ENCODE results near the gene IFI27L1.

IFI27L1 gene, protein sequence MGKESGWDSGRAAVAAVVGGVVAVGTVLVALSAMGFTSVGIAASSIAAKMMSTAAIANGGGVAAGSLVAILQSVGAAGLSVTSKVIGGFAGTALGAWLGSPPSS

DNA sequence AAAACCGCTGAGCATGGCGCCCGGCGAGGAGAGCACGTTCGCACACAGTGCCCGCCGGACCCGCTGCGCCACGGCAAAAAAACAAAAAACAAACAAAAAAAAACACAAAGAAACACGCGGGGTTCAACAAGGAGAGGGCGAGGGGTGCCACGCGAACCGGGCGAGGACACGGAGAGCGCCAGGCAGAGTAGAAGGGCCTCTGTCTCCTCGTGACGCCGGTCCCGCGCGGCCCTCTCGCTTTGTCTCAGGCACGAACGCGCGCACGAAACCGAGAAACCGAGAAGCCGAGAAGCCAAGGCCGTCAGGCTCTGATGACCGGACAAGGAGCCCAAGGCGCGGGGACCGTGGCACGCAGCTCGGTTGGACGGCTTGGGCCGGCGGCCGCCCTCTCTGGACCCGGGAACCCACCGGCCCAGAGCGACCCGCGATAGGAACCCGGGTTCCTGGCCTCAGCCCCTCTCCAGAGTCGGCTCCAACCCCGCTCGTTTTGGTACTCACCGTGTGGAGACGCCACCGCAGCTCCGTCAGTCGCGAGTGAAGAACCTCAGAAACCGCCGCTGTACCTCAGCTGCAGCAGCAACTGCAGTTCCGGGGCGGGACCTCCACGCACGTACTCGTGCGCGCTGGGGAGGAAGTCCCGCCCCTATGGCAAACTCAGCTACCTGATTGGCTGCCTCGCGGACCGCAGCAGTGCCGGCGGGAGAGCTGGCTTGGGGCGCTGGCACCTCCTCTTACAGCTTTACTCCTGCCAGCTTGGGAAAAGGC is at the start of gene IFI27L1, which contains the start of gene DDX24:
IFI27L1 (plus strand) TSS at position 690 of the 765 bp plus-strand sequence. CDS start 15,628 bp downstream, outside the sequence.
DDX24 (minus strand) TSS at position 582 of the 765 bp plus-strand sequence. CDS start 1,460 bp downstream, outside the sequence.
- DNase-seq = peak; percentile 94 to 97 (median 96)

DNA sequence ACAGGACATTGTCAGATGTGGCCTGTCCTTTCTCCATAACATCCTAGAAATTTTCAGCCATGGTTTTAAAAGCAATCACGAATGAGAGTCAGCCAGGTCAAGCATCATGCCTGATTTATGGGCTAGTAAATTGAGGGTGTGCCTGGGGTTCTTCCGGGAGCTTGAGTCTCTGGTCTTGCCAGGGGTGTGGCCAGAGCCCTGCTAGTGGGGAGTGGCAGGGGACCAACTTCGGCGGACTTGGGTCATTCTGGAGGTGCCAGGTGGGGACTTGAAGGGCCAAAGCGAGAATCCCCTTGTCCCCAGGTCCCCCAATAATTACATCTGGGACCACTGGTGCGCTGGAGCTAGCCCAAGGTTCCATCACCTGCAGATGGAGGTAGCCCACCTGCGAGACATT is 49.2 kb upstream of the IFI27L1 start:
- peak in 1 of 3 experiments; percentile 15 for DNase-seq

DNA sequence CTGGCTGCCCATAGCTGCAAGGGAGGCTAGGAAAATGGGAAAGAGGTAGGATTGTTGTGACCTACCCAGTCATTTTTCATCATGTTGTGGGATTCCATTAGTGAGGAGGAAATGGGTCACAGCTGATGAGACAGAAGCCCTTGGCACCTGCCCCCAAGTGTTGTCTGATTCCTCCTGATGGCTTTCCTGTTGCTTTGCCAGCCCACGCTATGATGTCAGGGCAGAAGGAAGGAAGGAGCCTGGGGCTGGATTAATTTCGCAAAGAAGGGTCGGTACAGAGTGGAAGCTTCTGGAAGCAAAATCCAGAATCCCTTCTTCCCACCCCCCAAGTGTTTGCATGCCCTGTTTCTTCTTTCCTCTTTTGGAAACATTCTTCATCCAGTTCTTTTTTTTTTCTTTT is 46.2 kb upstream of the IFI27L1 start:
- no peak for DNase-seq

DNA sequence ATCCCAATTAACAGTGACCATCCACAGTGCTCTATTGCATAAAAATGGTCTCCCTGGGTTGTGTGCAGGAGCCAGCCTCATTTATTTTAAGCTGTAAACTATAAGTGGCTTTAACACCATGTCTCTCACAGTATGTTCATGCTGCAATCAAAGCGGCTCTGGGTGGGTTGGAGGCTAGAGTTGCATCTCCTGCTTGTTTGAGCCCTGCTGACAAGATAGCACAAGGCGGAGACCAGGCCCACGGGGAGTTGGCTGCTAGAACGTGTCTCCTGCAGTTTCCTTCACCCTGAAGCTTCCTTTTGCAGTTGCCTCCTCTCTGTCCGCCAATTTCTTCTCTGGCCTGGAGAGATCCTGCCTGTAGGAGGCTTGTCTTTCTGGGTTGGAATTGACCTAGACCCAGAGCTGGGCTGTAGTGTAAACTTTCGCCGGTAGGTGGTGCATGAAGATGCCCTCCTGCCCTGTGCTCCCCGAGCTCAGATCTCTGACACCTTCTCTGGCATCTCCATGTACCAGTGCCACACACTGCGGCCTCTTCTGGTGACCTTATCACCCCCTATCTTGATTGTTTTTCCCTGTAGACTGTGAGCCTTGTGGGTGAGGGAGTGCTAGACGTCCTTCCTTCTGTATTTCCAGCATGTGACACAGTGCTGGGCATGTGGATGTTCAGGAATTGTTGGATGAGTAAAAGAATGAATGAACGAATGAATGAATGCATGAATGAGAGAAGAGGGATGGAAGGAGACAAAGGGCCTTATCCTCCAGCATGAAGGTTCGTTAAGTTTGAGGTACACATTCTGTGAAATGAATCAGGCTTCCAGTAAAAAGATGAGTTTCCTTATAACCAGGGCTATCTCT is 44.6 kb upstream of the IFI27L1 start:
- peak in 2 of 3 experiments; percentile 36 to 39 for DNase-seq

DNA sequence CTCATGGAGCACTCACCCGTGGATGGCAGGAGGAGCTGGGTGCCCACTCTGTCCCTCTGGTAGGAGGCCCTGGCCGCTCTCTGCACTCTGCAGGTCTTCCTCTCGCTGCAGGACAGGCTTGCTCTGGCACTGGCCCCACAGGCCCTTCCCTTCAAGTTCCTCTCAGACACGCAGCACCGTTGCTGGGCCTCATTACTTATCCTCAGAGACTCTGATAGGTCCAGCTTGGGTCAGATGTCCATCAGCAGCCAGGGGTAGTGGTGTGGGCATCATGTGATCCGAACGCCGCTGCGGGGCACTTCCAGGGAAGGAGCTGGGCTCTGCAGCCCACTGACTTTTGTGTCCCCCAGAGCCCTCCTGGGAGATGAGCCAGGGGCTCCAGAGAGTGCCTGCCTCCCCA is 43.2 kb upstream of the IFI27L1 start:
- DNase-seq = no peak

DNA sequence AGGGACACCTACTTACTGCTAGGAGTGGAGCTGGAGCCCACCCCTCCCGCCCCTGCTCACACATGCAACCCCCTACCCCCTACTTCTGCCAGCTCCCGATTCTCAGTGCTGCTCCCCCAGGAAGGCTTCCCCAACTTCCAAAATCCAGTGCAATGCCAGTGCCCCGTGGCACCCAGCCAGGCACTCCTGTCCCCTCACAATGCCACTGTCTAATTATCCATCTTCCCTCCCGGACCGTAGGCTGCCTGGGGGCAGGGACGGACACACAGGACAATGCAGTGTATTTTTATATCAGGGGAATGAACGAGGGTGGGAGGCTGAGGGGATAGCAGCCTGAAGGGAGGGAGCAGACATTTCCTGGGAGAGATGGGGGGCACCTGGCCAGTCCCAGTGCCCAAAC is 42.6 kb upstream of the IFI27L1 start:
- DNase-seq = no peak

DNA sequence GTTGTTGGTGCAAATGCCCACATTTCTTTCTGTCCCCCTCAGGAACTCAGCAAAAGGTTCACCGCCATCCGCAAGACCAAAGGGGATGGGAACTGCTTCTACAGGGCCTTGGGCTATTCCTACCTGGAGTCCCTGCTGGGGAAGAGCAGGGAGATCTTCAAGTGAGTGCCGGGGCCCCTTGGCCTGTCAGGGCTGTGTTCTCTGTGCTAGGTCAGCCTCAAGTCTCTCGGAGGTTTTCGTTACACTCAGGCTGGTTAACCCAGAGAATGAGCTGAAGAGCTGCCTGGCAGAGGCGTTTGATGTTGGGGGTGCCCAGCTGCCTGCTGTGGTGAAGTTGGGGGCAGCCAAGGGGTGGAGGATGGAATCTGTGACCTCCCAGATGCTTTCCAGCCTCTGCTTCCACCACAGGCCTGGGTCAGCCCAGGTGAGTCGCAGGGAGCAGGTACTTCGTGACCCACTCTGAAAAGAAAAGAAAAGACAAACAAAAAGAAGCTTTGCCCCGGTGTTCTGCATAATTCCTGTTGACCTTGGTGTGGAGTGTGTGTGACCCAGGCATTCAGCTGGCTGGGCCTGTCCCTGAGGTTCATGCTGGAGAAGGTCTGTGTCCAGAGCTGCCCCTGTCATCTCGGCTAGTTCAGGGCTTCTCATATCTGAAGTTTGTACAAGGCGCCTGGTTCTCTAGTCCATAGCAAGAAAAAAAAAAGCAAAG is 42.0 kb upstream of the IFI27L1 start:
- DNase-seq = no peak

DNA sequence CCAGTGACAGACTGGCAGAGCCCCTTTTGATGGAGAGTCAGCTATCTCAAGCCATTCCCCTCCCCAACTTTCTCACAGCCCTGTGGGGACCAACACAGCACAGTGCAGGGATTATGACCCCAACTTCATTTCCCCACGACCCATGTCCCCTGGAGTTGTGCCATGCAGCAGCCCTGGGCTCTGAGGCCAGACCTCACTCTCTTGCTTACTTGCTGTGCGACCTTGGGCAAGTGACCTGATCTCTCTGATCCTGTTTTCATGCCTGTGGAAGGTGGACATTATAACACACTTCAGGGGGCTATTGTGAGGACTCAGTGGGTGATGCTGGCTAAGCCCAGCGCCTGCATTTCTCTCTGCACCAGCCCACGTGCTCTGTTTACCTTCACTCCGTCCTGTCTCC is 40.9 kb upstream of the IFI27L1 start:
- no peak for DNase-seq

DNA sequence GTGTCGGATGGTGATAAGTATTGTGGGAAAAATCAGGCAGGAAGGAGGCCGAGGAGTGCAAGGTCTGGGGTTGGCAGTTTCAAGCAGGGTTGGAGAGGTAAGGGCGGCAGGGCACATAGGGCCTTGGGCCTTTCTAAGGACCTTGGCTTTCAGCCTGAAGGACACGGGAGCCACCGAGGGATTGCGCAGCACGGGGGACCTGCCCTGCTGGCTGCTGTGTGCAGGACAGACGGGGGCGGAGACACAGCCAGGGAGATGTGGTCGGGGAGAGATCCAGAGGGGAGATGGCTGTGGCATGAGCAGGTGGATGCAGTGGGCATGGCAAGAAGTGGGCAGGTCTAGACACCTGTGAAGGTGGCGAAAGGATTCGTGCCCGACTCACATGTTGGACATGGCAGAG is 40.3 kb upstream of the IFI27L1 start:
- DNase-seq = no peak

DNA sequence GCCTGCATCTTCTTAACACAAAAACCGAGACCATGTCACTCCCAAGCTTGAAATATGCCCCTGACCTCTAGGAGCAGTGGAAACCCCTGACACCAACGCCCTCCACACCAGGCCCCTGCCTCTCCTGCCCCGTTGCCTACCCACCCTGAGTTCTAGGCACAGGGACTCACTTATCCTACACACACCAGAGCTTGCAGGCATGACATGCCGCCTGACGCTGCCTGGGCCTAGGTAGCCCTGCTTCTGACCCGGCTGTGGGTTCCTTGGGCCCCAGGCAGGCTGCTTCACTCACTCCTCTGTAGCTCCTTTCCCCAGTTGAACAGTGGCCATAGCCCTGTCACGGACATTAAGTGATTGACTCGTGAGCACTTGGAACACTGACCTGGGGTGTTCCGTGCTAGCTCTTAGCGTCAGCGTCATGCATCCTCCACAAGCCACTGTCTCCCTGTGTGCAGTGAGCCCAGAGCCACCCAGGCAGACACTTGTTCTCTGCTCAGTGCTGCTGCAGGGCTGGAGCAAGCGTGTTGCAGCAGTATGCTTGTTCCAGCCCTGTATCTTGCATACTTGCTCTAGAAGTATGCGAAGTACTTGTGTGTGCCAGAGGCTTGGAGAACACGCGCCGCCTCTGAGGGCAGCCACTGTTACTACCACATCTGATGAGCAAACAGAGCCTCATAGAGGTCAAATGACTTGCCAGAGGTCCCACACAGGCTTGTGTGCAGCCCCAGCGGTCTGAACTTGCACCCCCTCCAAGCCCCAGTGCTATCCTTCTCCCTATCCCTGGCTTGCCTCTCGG is 39.4 kb upstream of the IFI27L1 start:
- no peak for DNase-seq

DNA sequence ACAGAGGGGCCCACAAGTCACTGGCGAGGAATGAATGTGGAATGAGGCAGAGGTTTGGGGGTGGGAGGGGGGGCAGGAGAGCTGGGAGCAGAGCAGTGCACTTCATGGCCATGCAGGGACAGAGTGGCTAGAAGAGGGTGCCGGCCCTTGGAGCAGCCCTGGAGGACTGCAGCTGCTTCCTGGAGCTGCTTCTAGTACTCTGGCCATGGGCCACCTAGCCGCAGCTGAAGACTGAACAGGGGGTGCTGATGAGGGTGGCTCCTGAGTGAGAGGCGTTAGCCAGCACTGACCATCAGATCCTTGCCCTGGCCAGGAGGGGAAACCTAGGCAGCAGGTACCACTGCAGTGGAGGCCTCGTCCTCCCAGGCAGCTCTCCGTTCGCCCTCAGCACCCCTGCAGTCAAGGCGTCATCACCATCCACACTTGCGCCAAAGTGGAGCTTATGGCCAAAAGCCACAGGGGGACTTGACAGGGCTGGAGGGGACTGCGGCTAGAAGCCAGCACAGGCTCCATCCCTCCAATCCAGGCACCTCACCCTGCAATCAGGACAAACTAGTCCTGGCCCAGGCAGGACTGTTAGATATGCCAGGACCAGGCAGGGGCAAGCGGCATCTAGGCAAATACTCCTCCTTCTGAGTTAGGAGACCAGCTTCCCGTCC is 38.5 kb upstream of the IFI27L1 start:
- DNase-seq = no peak

DNA sequence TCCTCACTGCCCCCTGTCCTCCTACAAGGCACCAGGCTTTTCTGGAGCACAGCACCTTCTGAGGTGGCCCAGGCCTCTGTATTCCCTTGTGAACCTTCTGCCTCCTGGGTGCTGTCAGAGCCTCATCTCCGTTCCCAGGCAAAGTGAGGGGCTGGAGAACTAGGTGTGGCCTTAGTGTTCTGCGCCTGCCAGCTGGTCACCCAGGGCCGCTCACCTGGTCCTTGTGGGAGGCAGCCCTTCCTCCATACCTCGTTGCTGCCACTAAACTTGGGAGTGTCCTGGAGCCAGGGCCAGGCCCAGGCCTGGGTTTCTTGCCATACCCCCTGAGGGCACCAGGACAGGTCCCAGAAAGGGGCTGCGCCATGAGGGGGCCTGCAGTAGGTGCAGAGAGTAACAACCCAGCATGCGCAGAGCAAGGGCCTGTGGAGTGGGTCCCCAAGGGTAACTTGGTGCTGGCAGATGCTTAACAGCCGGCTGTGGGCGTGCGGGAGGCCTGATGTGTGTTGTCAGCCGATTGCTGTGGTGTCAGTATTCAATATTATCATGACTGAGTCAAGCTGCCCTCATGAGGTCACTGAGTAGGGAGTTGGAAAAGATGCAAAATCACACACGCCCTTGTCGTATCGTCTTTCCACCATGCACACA is 37.9 kb upstream of the IFI27L1 start:
- no peak for DNase-seq

DNA sequence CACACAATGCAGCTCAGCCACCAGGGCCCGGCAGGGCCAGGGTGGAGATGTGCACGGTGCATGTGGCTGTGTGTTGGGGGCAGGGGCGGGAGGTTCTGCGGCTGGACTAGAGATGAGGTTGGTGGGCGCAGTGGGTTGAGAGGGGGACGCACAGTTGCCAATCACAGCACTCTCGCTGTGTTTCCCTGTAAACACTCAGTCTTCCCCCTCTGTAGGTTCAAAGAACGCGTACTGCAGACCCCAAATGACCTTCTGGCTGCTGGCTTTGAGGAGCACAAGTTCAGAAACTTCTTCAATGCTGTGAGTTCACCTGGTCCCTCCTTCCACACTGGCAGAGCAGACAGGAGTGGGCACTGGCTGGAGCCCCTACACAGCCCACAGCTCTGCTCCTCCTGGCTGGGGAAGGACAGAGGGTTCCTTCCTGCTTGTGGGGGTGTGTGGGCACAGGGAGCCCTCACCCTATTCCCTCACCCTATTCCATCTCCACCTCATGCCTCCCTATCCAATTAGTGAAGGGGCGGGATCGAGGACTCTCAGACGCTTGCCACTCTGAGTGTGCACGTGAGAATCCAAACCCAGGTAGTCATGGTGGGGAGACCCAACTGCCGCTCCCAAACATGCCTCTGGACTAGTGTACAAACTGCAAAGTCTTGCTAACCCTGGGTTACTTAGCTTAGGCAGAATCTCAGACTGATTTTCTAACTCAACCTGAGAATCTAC is 37.2 kb upstream of the IFI27L1 start:
- DNase-seq = no peak

DNA sequence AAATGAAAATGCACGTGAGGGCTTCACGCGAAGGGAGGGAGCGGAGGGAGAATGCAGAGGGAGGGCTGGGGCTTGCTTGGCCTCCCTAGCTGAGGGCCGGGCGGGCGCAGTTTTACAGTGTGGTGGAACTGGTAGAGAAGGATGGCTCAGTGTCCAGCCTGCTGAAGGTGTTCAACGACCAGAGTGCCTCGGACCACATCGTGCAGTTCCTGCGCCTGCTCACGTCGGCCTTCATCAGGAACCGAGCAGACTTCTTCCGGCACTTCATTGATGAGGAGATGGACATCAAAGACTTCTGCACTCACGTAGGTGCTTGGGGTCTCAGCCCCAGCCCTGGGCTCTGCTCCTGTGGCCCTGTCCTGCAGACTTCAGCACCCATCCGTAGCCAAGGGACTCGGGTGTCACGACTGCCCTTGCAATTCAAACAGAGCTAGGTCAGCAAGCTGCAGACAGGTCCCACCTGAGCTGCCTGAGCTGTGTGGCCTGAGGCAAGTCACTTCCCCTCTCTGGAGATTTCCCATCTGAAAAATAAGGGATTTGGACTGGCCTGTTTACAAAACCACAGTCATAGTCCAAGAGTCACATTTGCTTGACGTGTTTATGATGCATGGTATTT is 36.5 kb upstream of the IFI27L1 start:
- no peak for DNase-seq

DNA sequence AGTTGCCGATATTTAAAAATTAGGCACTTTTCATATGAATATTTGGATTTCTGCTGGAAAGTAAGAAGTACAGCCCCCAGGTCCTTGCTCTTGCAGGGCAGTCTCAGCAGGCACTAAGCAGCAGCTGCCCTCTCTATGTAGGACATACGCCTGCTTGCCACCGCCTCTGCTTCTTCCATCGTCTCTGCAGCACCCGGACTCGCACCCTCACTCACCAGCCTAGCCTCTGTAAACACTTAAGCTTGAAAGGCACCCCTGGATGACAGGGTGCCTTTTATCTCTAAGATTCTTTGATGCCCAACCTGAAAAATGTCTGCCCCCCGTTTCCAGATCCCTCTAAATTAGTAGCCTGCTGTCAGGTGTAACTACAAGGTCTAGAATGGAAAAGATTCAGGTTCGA is 36.0 kb upstream of the IFI27L1 start:
- no peak for DNase-seq

DNA sequence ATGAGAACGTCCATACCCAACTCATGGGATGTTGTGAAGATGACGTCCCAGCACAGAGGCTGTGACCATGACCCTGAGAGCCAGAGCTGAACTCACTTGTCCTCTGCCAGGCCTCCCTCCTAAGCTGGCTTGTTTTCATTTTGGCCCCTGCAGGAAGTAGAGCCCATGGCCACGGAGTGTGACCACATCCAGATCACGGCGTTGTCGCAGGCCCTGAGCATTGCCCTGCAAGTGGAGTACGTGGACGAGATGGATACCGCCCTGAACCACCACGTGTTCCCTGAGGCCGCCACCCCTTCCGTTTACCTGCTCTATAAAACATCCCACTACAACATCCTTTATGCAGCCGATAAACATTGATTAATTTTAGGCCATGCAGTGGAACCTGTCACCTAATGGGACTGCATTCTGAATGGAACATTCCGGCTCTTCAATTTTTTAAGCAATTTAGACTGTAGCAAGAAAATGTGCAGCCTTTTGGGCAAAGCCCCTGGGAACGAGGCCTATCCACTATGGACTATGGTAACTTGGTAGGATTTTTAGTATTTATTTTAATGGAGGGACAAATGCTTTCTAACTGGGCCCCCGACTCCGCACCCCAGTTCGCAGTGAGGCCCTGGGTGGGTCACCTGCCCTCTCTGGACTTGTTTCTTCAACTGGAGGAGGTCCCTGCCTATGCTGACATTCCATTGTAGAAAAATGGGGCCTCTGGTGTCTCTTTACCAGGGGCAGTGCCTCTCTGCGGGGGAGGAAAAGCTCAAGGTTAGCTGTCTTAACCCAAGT is 35.4 kb upstream of the IFI27L1 start:
- DNase-seq = no peak

DNA sequence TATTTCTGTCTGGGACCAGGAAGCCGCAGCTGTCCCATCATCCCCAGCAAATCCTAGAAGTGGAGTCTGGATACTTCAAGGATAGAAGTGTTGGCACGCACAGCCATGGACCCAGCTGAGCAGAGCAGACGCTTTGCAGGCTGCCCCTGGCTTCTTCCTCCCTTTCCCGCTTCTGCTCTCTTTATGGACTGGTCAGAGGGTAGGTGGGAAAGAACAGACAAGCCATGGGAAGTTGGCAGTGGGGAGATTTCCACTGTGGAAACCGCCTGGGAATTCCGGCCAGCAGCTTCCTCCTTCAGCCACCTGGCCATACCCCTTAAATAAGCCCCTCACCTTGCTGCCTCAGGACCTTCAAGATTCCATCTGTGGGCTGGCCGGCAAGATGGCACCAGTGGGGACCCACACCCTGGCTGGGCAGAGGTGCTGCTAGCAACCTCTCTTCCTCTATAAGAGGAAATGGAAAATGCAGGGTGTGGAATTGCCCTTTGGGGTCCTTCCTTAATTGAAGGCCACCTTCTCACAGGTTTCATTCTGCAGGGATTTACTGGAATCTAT is 34.3 kb upstream of the IFI27L1 start:
- DNase-seq = no peak

DNA sequence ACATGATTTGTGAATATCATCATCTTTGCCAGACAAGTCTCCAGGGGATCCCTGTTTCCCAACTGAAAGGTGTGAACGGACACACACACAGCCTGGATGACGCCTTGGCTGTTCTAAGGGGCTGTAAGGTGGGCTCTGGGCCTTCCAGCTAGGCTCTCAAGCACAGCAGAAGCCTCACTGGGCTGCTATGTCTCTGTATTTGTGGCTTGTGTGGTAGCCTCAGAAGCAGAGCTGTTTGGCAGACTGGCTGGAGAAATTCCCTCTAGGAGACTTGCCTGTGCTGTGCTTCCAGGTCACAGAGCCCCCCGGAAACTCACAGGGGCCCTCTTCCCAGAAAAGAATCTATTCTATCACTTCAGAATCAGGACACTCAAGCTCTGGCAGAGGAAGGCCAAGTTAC is 33.5 kb upstream of the IFI27L1 start:
- DNase-seq = no peak

Measured in NCI-H1417 (cell line).